Spleen (tissue), 7 donors: ENCODE measurements around the gene SNX5.

Experiments
- POLR2A ChIP-seq, 3 donors: fragments of 450-650 bp; IDR thresholded peaks; one replicate each; pipeline ENCODE4 v1.5.1; 2017; ENCODE audit warnings: antibody characterized with exemption in 3 of 3, mild to moderate bottlenecking in 1 of 3
- TF ChIP-seq, protein P1 (sequence below), 11 experiments: fragments of 200-600 bp in 7 of 11; fragments of 450-650 bp in 4 of 11; sonication (generic) in 4 of 11; IDR thresholded peaks in 8 of 11; conservative IDR thresholded peaks in 3 of 11; 1 replicate in 7 of 11; 2 replicates in 4 of 11; pipeline versions ENCODE4 v1.4.0 to v1.8.0; 2016 to 2021; ENCODE audit warnings: antibody characterized with exemption in 11 of 11, inconsistent platforms in 4 of 11, mild to moderate bottlenecking in 1 of 11
- donor health status: DM: no; HTN: no; CAD: no; lungs with moderate emphysema.
- donor health status: DM: no; HTN: no; CAD: no.
- donor health status: DM: no; HTN: no; CAD: no.

GRCh38 chr20:18016772-18017171, 48.2 kb upstream of the SNX5 start:
- TF ChIP-seq POLR2A (IDR thresholded peaks at IDR 0.05), result no peak
- TF ChIP-seq, protein P1, sequence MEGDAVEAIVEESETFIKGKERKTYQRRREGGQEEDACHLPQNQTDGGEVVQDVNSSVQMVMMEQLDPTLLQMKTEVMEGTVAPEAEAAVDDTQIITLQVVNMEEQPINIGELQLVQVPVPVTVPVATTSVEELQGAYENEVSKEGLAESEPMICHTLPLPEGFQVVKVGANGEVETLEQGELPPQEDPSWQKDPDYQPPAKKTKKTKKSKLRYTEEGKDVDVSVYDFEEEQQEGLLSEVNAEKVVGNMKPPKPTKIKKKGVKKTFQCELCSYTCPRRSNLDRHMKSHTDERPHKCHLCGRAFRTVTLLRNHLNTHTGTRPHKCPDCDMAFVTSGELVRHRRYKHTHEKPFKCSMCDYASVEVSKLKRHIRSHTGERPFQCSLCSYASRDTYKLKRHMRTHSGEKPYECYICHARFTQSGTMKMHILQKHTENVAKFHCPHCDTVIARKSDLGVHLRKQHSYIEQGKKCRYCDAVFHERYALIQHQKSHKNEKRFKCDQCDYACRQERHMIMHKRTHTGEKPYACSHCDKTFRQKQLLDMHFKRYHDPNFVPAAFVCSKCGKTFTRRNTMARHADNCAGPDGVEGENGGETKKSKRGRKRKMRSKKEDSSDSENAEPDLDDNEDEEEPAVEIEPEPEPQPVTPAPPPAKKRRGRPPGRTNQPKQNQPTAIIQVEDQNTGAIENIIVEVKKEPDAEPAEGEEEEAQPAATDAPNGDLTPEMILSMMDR (IDR thresholded peaks at IDR 0.05 in 8 of 11, conservative IDR thresholded peaks at IDR 0.05 in 3 of 11), result no peak
